Neural progenitor cell (in vitro differentiated cells): ENCODE measurements around the gene STAT5B. TPM values are rescaled to one million over a fixed set of nuclear protein-coding genes. Genes with fewer than 3 reads are reported as not detected.
"Not testable (repeated sequence)": the region's sequence is repeated elsewhere in the genome, so short reads cannot be mapped to it uniquely, and the experiment has no call there.

ENCODE experiments used
- DNase-seq: peaks from one replicate; pipeline ENCODE4 v3.0.0-alpha.2; 2016; ENCODE audit warnings: low spot score
- H2AFZ ChIP-seq: fragments of 200-600 bp; sonication (generic); replicated peaks from 2 replicates; pipeline ENCODE4 v1.6.1; 2016; ENCODE audit warnings: antibody characterized with exemption
- H3F3A ChIP-seq: fragments of 200-600 bp; sonication (generic); 2 replicates; pipeline ENCODE4 v1.6.1; 2016; ENCODE audit warnings: antibody characterized with exemption, low read depth
- H3K27ac ChIP-seq: fragments of 200-600 bp; sonication (generic); 2 replicates; pipeline ENCODE4 v1.5.1; 2016; ENCODE audit warnings: mild to moderate bottlenecking
- H3K27me3 ChIP-seq: fragments of 200-600 bp; sonication (generic); 2 replicates; pipeline ENCODE4 v1.6.1; 2016; ENCODE audit warnings: mild to moderate bottlenecking, moderate library complexity
- H3K36me3 ChIP-seq: fragments of 200-600 bp; sonication (generic); 2 replicates; pipeline ENCODE4 v1.5.1; 2016
- H3K4me1 ChIP-seq: fragments of 200-600 bp; sonication (generic); 2 replicates; pipeline ENCODE4 v1.6.1; 2016; ENCODE audit warnings: mixed run types
- H3K4me2 ChIP-seq: fragments of 200-600 bp; sonication (generic); 2 replicates; pipeline ENCODE4 v1.6.1; 2016
- H3K4me3 ChIP-seq: fragments of 200-600 bp; sonication (generic); 2 replicates; pipeline ENCODE4 v1.5.1; 2016
- H3K79me2 ChIP-seq: fragments of 200-600 bp; sonication (generic); 2 replicates; pipeline ENCODE4 v1.6.1; 2016; ENCODE audit warnings: low read depth
- H3K9ac ChIP-seq: fragments of 200-600 bp; sonication (generic); 2 replicates; pipeline ENCODE4 v1.6.1; 2016
- H3K9me3 ChIP-seq: fragments of 200-600 bp; sonication (generic); 2 replicates; pipeline ENCODE4 v1.5.1; 2016; ENCODE audit warnings: low read depth
- H4K20me1 ChIP-seq: fragments of 200-600 bp; sonication (generic); 2 replicates; pipeline ENCODE4 v1.6.1; 2016; ENCODE audit warnings: low read depth
- H3K27ac Mint-ChIP-seq: 3 replicates; pipeline ENCODE4 v1.8.0; 2021; ENCODE audit warnings: mixed read lengths
- H3K27me3 Mint-ChIP-seq: 2 replicates; pipeline ENCODE4 v1.8.0; 2022; ENCODE audit warnings: low read depth, mild to moderate bottlenecking, inconsistent platforms, moderate library complexity, mixed read lengths; ENCODE audit not compliant: insufficient read depth
- H3K36me3 Mint-ChIP-seq: 3 replicates; pipeline ENCODE4 v1.8.0; 2021; ENCODE audit warnings: mixed read lengths
- H3K4me1 Mint-ChIP-seq: 3 replicates; pipeline ENCODE4 v1.8.0; 2021; ENCODE audit warnings: mixed read lengths
- H3K4me3 Mint-ChIP-seq: 3 replicates; pipeline ENCODE4 v1.8.0; 2021; ENCODE audit warnings: mild to moderate bottlenecking, moderate library complexity, mixed read lengths
- H3K9me3 Mint-ChIP-seq: 3 replicates; pipeline ENCODE4 v1.8.0; 2020; ENCODE audit warnings: mixed read lengths
- EZH2 ChIP-seq: fragments of 200-600 bp; sonication (generic); IDR thresholded peaks from 2 replicates; pipeline ENCODE4 v1.6.1; 2017; ENCODE audit warnings: antibody characterized with exemption, mild to moderate bottlenecking, moderate library complexity
- EZH2phosphoT487 ChIP-seq: fragments of 200-600 bp; sonication (generic); IDR thresholded peaks from 2 replicates; pipeline ENCODE4 v1.6.1; 2017; ENCODE audit warnings: antibody characterized with exemption
- total RNA-seq: library from RNA; depleted of rRNA; stranded (reverse); fragments of >200 nt; gene quantifications from 2 replicates; pipeline ENCODE4 v1.2.3, GENCODE V29; 2015; ENCODE audit warnings: low replicate concordance
- TF ChIP-seq, protein P1 (sequence below): fragments of 200-600 bp; sonication (generic); IDR thresholded peaks from 2 replicates; pipeline ENCODE4 v1.5.1; 2017; ENCODE audit warnings: antibody characterized with exemption, mild to moderate bottlenecking

The STAT5B gene
- total RNA-seq, 1 donor from 2014 or later = 96.4 TPM

DNA sequence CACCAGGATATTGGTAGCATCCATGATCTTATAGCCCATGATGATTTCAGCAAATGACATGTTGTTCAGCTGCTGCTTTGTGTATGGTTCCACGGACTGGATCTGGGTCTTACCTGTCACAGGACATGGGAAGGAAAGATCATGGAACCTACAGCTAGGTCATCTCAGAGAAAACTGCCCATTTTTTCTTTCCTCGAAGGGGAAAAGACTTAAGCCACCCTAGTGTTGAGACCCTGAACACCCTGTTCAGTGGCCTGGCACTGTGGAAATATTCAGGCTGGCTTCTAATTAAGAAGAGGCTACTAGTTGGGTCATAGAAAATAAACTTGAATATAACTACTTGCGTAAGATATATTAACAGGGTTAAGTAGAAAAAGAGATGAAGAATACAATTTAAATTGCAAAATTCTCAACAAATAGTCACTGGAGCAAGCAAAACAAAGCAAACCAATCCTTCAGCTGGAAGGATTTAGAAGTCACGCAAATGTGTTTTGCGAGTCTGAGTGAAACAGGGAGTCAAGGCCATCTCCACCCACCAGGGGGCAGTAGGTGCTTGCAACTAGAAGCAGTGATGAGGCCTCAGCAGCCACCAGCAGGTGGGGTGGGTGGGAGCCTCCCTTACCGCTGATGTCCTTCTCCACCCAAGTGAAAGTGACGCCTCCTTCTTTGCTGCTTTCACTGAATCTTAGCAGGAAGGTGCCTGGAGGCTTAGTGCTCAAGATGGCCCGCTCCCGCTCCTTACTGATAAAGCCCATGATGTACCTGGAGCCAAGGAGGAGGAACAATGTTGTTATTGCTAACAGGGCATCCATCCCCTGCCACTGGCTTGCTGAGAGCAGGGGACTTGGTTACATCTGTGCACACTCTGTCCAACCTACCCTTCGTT, 46.4 kb upstream of the STAT5B start:
- H3K36me3 ChIP-seq = peaks cover 7% of the 10 kb centered on the region

DNA sequence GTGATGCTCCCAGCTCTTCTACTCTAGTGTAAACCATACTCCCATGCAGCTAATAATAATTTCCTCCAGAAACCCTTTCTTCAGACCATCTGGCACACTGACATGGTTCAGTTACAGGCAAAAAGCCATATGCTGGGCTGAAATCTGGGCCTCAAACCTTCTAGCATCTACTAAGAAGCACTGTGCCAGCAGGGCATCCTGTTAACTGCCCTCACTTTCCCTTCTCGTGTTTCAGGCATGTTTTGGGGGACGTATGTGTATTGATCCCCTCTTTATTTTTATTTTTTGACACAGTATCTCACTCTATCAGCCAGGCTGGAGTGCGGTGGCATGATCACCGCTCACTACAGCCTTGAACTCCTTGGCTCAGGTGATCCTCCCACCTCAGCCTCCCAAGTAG, 45.4 kb upstream of the STAT5B start:
- TF ChIP-seq EZH2 (no peak), EZH2phosphoT487 (no peak)
- TF ChIP-seq, protein P1, sequence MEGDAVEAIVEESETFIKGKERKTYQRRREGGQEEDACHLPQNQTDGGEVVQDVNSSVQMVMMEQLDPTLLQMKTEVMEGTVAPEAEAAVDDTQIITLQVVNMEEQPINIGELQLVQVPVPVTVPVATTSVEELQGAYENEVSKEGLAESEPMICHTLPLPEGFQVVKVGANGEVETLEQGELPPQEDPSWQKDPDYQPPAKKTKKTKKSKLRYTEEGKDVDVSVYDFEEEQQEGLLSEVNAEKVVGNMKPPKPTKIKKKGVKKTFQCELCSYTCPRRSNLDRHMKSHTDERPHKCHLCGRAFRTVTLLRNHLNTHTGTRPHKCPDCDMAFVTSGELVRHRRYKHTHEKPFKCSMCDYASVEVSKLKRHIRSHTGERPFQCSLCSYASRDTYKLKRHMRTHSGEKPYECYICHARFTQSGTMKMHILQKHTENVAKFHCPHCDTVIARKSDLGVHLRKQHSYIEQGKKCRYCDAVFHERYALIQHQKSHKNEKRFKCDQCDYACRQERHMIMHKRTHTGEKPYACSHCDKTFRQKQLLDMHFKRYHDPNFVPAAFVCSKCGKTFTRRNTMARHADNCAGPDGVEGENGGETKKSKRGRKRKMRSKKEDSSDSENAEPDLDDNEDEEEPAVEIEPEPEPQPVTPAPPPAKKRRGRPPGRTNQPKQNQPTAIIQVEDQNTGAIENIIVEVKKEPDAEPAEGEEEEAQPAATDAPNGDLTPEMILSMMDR = no peak
- Histone ChIP-seq H3K9ac (no peak overlapping the region), H3K4me3 (no peak overlapping the region), H3K27ac (no peak overlapping the region), H3K9me3 (no peaks in the 10 kb centered on the region), H2AFZ (no peak overlapping the region), H4K20me1 (no peaks in the 10 kb centered on the region), H3F3A (peaks cover 9% of the 10 kb centered on the region), H3K36me3 (peaks cover 7% of the 10 kb centered on the region), H3K27me3 (no peaks in the 10 kb centered on the region), H3K4me2 (no peak overlapping the region), H3K79me2 (no peaks in the 10 kb centered on the region), H3K4me1 (peaks cover 5% of the 10 kb centered on the region)
- Mint-ChIP-seq H3K9me3 (no peaks in the 10 kb centered on the region), H3K36me3 (peaks cover 10% of the 10 kb centered on the region), H3K27ac (no peak overlapping the region), H3K27me3 (no peaks in the 10 kb centered on the region), H3K4me1 (peaks cover 7% of the 10 kb centered on the region), H3K4me3 (no peak overlapping the region)
- DNase-seq = no peak

More for the DNA sequence above, 46.4 kb upstream of the STAT5B start:
- no peak for TF ChIP-seq EZH2phosphoT487
- TF ChIP-seq, protein P1 = peak; percentile 100
- no peak for TF ChIP-seq EZH2
- peak; percentile 97 for DNase-seq
- no peak overlapping the region for H3K27ac Mint-ChIP-seq
- no peak overlapping the region for H3K4me3 Mint-ChIP-seq
- Histone ChIP-seq H2AFZ (no peak overlapping the region), H3K27me3 (no peaks in the 10 kb centered on the region), H3F3A (peaks cover 11% of the 10 kb centered on the region), H4K20me1 (no peaks in the 10 kb centered on the region), H3K79me2 (peaks cover 3% of the 10 kb centered on the region), H3K4me1 (peaks cover 5% of the 10 kb centered on the region), H3K27ac (no peak overlapping the region), H3K4me3 (no peak overlapping the region), H3K9me3 (no peaks in the 10 kb centered on the region), H3K4me2 (no peak overlapping the region), H3K9ac (no peak overlapping the region)
- peaks cover 4% of the 10 kb centered on the region for H3K4me1 Mint-ChIP-seq
- H3K9me3 Mint-ChIP-seq = no peaks in the 10 kb centered on the region
- peaks cover 3% of the 10 kb centered on the region for H3K36me3 Mint-ChIP-seq
- no peaks in the 10 kb centered on the region for H3K27me3 Mint-ChIP-seq

DNA sequence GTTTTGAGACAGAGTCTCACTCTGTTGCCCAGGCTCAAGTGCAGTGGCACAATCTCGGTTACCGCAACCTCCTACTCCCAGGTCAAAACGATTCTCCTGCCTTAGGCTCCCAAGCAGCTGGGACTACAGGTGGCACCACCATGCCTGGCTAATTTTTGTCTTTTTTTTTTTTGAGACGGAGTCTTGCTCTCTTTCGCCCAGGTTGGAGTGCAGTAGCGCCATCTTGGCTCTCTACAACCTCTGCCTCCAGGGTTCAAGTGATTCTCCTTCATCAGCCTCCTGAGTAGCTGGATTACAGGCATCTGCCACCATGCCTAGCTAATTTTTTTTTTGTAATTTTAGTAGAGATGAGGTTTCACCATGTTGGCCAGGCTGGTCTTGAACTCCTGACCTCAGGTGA, 41.8 kb upstream of the STAT5B start:
- H3K4me1 ChIP-seq, H3K27me3 ChIP-seq, H3K27me3 Mint-ChIP-seq, H3K4me2 ChIP-seq, DNase-seq, H4K20me1 ChIP-seq, H3K27ac ChIP-seq, H3K9ac ChIP-seq, H2AFZ ChIP-seq, H3K27ac Mint-ChIP-seq, H3K36me3 ChIP-seq, H3K79me2 ChIP-seq, H3K9me3 Mint-ChIP-seq, H3K4me3 Mint-ChIP-seq, H3K4me3 ChIP-seq, H3K9me3 ChIP-seq: not testable (repeated sequence)
- peaks cover 15% of the 10 kb centered on the region for H3F3A ChIP-seq
- Mint-ChIP-seq H3K4me1 (peaks cover 13% of the 10 kb centered on the region), H3K36me3 (peaks cover 16% of the 10 kb centered on the region)

- Mint-ChIP-seq H3K27ac (no peak overlapping the region), H3K36me3 (peaks cover 16% of the 10 kb centered on the region), H3K27me3 (no peaks in the 10 kb centered on the region), H3K9me3 (no peaks in the 10 kb centered on the region), H3K4me3 (no peak overlapping the region), H3K4me1 (peaks cover 10% of the 10 kb centered on the region)
- Histone ChIP-seq H3F3A (peaks cover 18% of the 10 kb centered on the region), H3K9me3 (no peaks in the 10 kb centered on the region), H4K20me1 (no peaks in the 10 kb centered on the region), H3K9ac (no peak overlapping the region), H3K4me1 (peaks cover 6% of the 10 kb centered on the region), H3K79me2 (no peaks in the 10 kb centered on the region), H3K27me3 (no peaks in the 10 kb centered on the region), H3K27ac (no peak overlapping the region), H3K36me3 (peaks cover 5% of the 10 kb centered on the region), H3K4me2 (no peak overlapping the region), H3K4me3 (no peak overlapping the region), H2AFZ (no peak overlapping the region)
- no peak for TF ChIP-seq EZH2
- TF ChIP-seq EZH2phosphoT487 = no peak
- TF ChIP-seq, protein P1 = no peak
- DNase-seq = no peak
Observed at GRCh38 chr17:42317266-42317845, 41.2 kb upstream of the STAT5B start.
